GM06990 (cell line): Measurements from ENCODE around the gene ISCU.
A peak's percentile ranks its signal among the peaks of the same experiment; 100 is the strongest.
"Not testable (repeated sequence)": the region's sequence is repeated elsewhere in the genome, so short reads cannot be mapped to it uniquely, and the experiment has no call there.

ENCODE experiments used
- DNase-seq: peaks from one replicate; pipeline ENCODE4 v3.0.0-alpha.2; 2011; ENCODE audit not compliant: insufficient read length; ENCODE audit errors: extremely low read depth
- H3K27me3 ChIP-seq: replicated peaks from 2 replicates; pipeline ENCODE4 v1.6.0; 2011; ENCODE audit warnings: low read length; ENCODE audit not compliant: control insufficient read depth, insufficient read depth
- H3K36me3 ChIP-seq: 2 replicates; pipeline ENCODE4 v1.5.1; 2011; ENCODE audit warnings: low read length; ENCODE audit not compliant: control insufficient read depth, insufficient read depth
- H3K4me3 ChIP-seq: replicated peaks from 2 replicates; pipeline ENCODE4 v1.5.1; 2011; ENCODE audit warnings: low read depth, mild to moderate bottlenecking, control low read depth, low read length
- CTCF ChIP-seq: IDR thresholded peaks from 2 replicates; pipeline ENCODE4 v1.5.1; 2011; ENCODE audit warnings: low read length, control low read depth, mild to moderate bottlenecking, inconsistent platforms; ENCODE audit not compliant: insufficient read depth, poor library complexity, severe bottlenecking

The ISCU gene

GRCh38 chr12:108616941-108617858 is 54.8 kb downstream of the ISCU start:
- no peak for TF ChIP-seq CTCF
- Histone ChIP-seq H3K4me3 (no peak overlapping the region; the same call in 1 of the 2 replicates), H3K36me3 (no peaks in the 10 kb centered on the region; the same call in 1 of the 2 replicates), H3K27me3 (no peaks in the 10 kb centered on the region)
- peak; percentile 87 for DNase-seq

GRCh38 chr12:108618079-108618952 is 55.9 kb downstream of the ISCU start:
- peaks cover 6% of the 10 kb centered on the region for H3K36me3 ChIP-seq
- TF ChIP-seq CTCF: peak; percentile 95
- peak; percentile 83 for DNase-seq
- no peak overlapping the region for H3K4me3 ChIP-seq
- H3K27me3 ChIP-seq: no peaks in the 10 kb centered on the region

- H3K4me3 ChIP-seq, DNase-seq, H3K27me3 ChIP-seq: not testable (repeated sequence)
- peaks cover 10% of the 10 kb centered on the region for H3K36me3 ChIP-seq
Observed at GRCh38 chr12:108618953-108619274, 56.5 kb downstream of the ISCU start.
